ENCODE measurements around the gene FAT3. TPM values are rescaled to one million over a fixed set of nuclear protein-coding genes. Genes with fewer than 3 reads are reported as not detected.
A peak's percentile ranks its signal among the peaks of the same experiment; 100 is the strongest.

FAT3 gene
- total RNA-seq, 1 experiment from 2014 or later: 0.02 TPM

DNA sequence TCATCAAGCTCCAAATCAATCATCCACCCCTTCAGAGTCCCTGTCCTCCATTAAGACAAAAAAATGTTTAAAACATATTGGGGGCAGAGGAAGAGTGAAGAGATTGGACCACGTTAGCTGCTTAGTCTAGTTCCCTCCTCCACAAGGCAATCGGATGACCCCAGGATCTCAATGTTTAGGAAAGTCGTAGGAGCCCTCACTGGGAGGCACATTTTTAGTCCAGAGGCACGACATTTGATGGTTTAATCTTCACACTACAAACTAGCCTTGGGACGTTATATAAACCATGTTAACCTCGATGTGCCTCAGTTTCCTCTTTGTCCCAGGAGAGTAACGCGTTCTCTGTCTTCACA lies 588 bp upstream of the FAT3 start:
- H3K4me1 Mint-ChIP-seq (ENCODE audit: insufficient read depth, unreplicated experiment): peaks cover 10% of the 10 kb centered on the region
- no peak for DNase-seq (ENCODE audit: unreplicated experiment)
- CTCF ChIA-PET: interaction anchor here (0.7 kb wide), 1 partner anchor 290 kb away, joined by 3 read pairs; no protein-coding TSS in a partner anchor
- H3K27me3 Mint-ChIP-seq (ENCODE audit: insufficient read depth, unreplicated experiment): peaks cover 60% of the 10 kb centered on the region
- no peak overlapping the region for H3K27ac Mint-ChIP-seq (ENCODE audit: low read depth, unreplicated experiment)
- no peaks in the 10 kb centered on the region for H3K9me3 Mint-ChIP-seq (ENCODE audit: unreplicated experiment)
- H3K4me3 Mint-ChIP-seq (ENCODE audit: unreplicated experiment): peak overlapping the region; percentile 71
- BruUV-seq (replicated peaks): no TSS peak
- intact Hi-C loops (cut with micrococcal nuclease): no loop called here
- POLR2A ChIA-PET: interaction anchor here (0.9 kb wide), 1 partner anchor 83 kb away, joined by 4 read pairs; no protein-coding TSS in a partner anchor
- TF ChIP-seq, protein P1, sequence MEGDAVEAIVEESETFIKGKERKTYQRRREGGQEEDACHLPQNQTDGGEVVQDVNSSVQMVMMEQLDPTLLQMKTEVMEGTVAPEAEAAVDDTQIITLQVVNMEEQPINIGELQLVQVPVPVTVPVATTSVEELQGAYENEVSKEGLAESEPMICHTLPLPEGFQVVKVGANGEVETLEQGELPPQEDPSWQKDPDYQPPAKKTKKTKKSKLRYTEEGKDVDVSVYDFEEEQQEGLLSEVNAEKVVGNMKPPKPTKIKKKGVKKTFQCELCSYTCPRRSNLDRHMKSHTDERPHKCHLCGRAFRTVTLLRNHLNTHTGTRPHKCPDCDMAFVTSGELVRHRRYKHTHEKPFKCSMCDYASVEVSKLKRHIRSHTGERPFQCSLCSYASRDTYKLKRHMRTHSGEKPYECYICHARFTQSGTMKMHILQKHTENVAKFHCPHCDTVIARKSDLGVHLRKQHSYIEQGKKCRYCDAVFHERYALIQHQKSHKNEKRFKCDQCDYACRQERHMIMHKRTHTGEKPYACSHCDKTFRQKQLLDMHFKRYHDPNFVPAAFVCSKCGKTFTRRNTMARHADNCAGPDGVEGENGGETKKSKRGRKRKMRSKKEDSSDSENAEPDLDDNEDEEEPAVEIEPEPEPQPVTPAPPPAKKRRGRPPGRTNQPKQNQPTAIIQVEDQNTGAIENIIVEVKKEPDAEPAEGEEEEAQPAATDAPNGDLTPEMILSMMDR (IDR thresholded peaks at IDR 0.05; ENCODE audit: unreplicated experiment): no peak
- H3K36me3 Mint-ChIP-seq (ENCODE audit: insufficient read depth, unreplicated experiment): no peaks in the 10 kb centered on the region

DNA sequence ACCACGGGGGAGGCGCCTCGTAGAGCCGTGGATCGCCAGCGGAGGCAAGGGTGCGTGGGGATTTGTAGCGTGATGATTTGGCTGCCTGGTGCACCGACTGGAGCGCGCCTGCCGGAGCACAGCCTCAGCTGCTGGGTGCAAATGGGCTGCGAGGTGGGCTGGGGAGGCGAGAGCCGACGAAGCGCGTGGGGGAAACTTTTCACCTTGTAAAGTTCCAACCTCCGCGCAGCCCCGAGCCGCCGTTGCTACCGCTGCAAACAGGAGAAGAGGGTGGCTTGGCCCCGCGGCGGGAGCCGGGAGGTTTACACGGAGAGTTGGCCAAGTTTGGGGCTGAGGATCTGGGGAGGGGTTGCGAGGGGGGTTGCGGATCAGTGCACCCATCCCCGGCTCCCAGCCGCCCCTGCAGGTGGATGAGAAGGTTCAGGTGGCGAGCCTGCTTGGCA lies 528 bp downstream of the FAT3 start:
- H3K36me3 Mint-ChIP-seq (ENCODE audit: insufficient read depth, unreplicated experiment): no peaks in the 10 kb centered on the region
- peak overlapping the region; percentile 71 for H3K4me3 Mint-ChIP-seq (ENCODE audit: unreplicated experiment)
- H3K9me3 Mint-ChIP-seq (ENCODE audit: unreplicated experiment): no peaks in the 10 kb centered on the region
- H3K4me1 Mint-ChIP-seq (ENCODE audit: insufficient read depth, unreplicated experiment): peaks cover 10% of the 10 kb centered on the region
- intact Hi-C loops (cut with micrococcal nuclease): no loop called here
- BruUV-seq (replicated peaks): no TSS peak
- H3K27ac Mint-ChIP-seq (ENCODE audit: low read depth, unreplicated experiment): no peak overlapping the region
- TF ChIP-seq, protein P1 (IDR thresholded peaks at IDR 0.05; ENCODE audit: unreplicated experiment): no peak
- no peak for DNase-seq (ENCODE audit: unreplicated experiment)
- ChIA-PET CTCF (no interaction called here), POLR2A (no interaction called here)
- H3K27me3 Mint-ChIP-seq (ENCODE audit: insufficient read depth, unreplicated experiment): peaks cover 69% of the 10 kb centered on the region

DNA sequence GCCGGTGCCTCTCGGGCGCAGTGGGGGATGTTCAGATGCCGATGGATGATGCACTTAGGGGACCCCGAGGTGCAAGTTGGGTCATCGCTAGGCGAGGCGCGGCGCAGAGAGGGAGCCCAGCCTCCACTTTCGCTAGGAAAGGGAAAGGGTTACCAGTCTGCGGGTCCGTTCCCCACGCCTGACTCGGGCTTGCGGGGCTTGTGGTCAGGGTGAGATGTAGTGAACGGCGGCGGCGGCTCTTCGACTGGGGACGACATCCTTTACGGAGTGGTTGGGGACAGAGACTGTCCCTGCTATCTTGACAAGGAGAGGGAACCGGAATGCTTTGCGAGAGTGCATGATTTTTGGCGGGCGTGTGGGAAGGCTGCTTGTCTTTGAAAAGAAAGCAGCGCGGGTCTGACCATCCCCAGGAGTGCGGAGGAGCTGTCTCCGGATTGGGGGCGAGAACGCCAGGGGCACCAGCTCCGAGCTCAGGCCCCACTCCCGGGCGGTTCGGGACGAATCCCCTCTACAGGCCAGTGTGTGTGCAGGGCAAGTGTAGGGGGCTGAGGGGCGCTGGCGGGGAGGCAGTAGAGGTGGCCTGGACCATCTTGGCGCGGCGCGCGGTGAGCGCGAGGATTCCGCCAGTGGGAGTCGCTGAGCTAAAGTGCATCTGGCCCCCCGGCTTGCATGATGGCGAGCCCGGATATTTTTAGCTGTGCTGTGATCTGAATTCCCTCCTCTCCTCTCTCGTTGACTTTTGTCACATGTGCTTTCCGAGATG lies 1.1 kb downstream of the FAT3 start:
- Mint-ChIP-seq H3K27ac (ENCODE audit: low read depth, unreplicated experiment) (no peak overlapping the region), H3K27me3 (ENCODE audit: insufficient read depth, unreplicated experiment) (peaks cover 69% of the 10 kb centered on the region), H3K9me3 (ENCODE audit: unreplicated experiment) (no peaks in the 10 kb centered on the region), H3K4me1 (ENCODE audit: insufficient read depth, unreplicated experiment) (peaks cover 10% of the 10 kb centered on the region), H3K4me3 (ENCODE audit: unreplicated experiment) (peak overlapping the region; percentile 71), H3K36me3 (ENCODE audit: insufficient read depth, unreplicated experiment) (no peaks in the 10 kb centered on the region)
- no TSS peak for BruUV-seq (replicated peaks)
- intact Hi-C loops (cut with micrococcal nuclease): no loop called here
- ChIA-PET POLR2A (no interaction called here), CTCF (no interaction called here)
- no peak for DNase-seq (ENCODE audit: unreplicated experiment)
- TF ChIP-seq, protein P1 (IDR thresholded peaks at IDR 0.05; ENCODE audit: unreplicated experiment): no peak

DNA sequence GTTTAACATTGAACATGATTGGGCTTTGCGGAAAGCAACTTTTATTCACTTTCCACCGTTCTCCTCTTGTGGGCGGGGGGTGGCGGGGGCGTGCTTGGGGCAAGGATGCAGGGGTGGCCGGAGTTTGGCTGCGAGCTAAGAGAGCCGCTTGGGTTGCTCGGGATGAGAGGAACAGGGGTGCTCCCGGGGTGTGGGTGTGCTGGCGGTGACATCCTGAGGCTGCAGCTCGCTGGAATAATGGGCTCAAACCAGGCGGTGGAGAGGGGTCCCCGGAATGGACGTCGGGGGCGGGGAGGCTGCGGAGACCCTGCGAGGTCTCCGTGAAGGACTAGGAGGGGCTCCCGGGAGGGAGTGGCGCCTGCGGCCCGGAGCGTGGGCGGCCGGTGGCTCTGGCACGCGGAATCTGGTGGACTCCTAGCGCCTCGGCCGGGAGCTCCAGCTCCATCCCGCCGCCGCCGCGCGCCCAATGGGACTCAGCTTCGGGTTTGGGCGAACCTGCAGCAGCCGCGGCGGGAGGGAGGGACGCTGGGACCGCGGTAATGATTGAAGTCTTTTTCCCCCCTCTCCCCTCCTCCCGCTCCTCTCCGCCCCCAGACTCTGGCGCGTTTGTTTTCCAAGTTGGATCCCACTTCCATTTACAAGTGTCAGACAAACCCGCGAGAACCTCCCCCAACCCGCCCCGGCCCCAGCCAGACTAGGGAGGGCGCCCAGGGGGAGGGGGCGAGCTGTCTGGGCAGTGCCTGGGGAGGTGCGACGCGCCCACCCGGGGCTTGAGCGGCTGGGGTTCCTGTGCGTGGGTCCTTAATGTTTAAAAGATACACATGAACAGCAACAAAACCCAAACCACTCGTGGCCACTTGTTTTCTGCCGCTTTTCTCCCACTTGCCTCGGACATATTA lies 2.0 kb downstream of the FAT3 start:
- no TSS peak for BruUV-seq (replicated peaks)
- Mint-ChIP-seq H3K27me3 (ENCODE audit: insufficient read depth, unreplicated experiment) (peaks cover 69% of the 10 kb centered on the region), H3K27ac (ENCODE audit: low read depth, unreplicated experiment) (no peak overlapping the region), H3K36me3 (ENCODE audit: insufficient read depth, unreplicated experiment) (no peaks in the 10 kb centered on the region), H3K9me3 (ENCODE audit: unreplicated experiment) (no peaks in the 10 kb centered on the region), H3K4me3 (ENCODE audit: unreplicated experiment) (peak overlapping the region; percentile 71), H3K4me1 (ENCODE audit: insufficient read depth, unreplicated experiment) (peaks cover 10% of the 10 kb centered on the region)
- no peak for DNase-seq (ENCODE audit: unreplicated experiment)
- intact Hi-C loops (cut with micrococcal nuclease): no loop called here
- ChIA-PET CTCF (no interaction called here), POLR2A (no interaction called here)
- TF ChIP-seq, protein P1 (IDR thresholded peaks at IDR 0.05; ENCODE audit: unreplicated experiment): no peak

Data from MCF 10A (cell line).